ENCODE data around the gene MAP3K6.
"Not testable (repeated sequence)": the region's sequence is repeated elsewhere in the genome, so short reads cannot be mapped to it uniquely, and the experiment has no call there.

MAP3K6 gene

DNA sequence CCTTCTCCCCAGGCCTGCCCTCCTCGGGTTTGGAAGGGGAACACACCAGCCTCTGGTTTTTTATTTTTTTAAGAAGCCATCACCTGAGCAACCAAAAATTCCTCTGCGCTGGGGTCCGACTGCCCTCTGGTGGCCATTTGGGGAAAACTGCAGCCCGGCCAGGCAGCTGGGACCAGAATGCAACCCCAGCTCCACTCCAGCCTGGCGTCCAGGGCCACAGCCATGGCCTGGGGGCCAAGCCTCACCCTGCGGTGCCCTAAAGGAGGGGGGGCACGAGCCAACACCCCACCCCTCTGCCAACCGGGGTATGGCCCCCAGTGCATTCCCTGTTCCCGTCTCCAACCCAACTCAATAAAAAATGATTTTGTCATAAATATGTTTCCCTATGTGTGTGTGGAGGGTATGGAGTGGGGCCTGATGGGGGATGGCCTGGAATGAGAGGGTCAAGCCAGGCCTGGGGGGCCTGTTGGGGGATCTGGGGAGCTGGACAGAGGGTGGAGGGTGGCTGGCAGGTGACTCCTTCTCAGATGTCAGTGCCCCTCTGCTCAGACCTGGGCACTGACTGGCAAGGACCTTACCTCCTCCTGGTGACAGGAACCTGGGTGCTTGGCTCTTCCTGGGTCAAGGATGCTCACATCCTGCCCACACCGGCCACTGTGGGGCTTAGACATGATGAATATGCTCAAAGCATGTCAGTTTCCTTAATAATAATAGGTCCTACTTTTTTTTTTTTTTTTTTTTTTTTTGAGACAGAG lies 28.9 kb upstream of the MAP3K6 start:
- peak; percentile 86 for DNase-seq

DNA sequence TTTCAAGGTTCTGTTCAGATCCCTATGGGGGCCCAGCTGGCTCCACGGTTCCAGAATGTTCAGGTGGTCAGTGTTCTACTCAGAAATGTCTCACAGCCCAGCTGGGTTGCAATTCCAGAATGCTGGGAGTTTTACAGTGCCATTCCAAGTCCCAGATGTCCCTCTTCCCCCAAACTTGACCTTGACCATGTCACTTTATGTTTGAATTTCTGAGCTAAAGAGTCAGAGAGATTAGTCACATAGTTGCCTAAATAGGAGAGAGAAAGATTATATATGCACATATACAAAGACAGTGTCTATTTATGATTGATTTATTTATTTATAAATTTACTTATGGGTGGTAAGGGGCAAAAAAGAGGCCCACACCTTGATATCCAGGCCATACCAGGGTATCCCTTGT lies 28.2 kb upstream of the MAP3K6 start:
- no peak for DNase-seq

DNA sequence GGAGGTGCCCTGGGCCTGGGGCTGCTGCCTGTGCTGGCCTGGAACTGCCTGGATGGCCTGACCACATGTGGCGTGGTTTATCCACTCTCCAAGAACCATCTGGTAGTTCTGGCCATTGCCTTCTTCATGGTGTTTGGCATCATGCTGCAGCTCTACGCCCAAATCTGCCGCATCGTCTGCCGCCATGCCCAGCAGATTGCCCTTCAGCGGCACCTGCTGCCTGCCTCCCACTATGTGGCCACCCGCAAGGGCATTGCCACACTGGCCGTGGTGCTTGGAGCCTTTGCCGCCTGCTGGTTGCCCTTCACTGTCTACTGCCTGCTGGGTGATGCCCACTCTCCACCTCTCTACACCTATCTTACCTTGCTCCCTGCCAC lies 27.5 kb upstream of the MAP3K6 start:
- no peak for DNase-seq

DNA sequence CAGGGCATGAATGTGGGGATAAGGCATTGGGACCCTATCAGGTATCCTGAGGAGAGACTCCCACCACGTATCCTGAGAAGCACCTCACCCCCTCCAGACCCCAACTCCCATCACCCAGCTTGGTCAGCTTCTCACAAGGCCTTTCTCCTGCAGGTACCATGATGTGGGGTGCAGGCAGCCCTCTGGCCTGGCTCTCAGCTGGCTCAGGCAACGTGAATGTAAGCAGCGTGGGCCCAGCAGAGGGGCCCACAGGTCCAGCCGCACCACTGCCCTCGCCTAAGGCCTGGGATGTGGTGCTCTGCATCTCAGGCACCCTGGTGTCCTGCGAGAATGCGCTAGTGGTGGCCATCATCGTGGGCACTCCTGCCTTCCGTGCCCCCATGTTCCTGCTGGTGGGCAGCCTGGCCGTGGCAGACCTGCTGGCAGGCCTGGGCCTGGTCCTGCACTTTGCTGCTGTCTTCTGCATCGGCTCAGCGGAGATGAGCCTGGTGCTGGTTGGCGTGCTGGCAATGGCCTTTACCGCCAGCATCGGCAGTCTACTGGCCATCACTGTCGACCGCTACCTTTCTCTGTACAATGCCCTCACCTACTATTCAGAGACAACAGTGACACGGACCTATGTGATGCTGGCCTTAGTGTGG lies 27.0 kb upstream of the MAP3K6 start:
- DNase-seq = no peak

DNA sequence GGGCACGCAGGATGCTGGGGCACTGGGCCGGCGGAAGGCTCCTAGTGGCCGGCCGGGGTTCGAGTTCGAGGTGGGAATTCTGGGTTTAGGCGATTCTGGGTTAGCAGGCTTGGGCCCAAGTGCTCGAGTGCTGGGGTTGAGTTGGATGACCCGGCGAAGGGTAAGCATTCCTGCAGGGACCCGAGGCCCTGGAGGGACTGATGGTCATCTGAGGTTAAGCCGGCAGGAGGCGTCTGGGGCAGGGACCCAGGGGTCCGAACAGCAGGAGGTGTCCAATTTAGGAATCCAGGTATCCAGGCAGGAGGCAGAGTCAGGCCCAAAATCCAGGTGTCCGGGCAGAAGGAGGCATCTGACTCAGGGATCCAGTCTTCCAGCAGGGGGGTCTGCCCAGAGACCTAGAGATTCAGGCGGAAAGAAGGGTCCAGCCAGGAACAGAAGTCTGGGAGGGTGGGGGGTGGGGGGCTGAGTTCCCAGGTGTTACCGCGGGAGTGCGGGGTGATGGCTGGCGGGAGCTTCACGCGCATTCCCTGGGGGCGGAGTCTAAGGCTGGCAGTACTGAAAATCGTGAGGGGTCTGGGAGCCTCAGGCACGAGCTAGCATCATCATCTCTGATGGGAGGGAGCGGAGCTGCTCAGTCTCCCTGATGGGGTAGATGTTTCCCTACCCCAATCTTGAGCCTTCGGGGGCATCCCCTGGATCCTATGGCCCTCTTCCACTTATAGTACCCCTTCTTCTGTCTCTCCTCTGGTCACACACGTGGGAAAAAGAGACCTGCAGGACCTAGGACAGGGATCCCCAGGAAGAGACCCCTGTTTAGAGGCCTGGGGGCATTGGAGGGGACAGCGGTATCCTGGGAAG lies 26.2 kb upstream of the MAP3K6 start:
- DNase-seq = no peak

DNA sequence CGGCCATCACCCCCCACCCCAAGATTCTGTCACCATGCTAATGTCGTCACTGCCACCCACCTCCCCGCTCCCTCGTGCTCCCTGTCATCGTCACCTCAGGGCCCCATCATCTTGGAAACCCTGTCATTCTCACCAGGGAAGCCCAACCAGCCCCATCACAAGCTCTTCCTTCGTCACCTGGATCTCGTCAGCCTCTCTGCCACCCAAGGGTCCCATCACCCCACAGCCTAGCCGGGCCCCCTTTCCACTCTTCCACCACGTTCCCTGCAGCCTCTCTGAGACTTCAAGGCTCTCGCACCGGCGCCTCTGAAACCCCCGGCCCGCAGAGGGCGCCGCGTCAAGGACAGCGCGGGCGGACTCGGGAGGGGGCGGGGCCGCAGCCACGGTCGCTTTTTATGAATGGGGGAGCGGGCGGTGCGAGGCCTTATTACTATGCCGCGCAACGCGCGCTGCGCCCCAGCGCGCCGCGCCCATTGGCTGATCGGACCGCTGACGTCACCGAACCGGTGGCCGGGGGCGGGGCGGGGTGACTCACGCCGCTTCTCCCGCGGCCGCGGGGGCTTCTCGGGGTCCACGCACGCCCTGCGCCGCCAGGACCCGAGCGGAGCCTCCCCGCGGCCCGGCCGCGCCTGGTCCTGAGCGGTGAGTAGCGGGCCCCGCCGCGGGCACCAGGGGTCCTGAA lies 25.5 kb upstream of the MAP3K6 start, which contains the start of gene GPR3:
Gene GPR3, plus strand, starts transcription at position 527 of the 682 bp plus-strand sequence. CDS start 1,177 bp downstream, outside the sequence.
- DNase-seq = peak; percentile 97

DNA sequence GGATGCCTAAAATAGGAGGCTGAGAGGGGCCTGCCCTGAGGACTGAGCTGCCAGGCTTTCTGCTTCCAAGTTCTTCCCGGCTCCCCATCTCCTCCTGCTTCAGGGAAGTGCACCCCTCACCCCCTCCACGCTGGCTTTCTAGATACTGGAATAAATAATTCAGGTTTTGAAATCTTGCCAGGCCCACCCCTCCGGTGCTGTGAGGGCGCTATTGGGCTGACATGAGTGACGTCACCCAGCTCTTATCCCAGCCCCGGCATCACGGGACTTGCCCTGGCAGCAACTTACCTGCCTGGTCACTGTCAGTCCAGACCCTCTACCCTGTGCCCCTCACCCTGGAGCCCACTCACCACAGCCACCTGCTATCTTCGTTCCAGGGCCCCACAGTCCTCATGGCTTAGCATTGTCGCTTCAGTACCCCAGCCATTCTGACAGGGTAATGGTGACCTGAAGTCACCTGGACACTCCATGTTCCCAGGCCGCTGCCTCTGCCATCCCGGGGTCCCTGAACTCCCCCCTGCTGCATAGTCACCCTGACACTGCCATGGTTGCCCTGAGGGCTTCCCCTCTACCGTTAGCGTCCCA lies 24.8 kb upstream of the MAP3K6 start:
- peak; percentile 79 for DNase-seq

DNA sequence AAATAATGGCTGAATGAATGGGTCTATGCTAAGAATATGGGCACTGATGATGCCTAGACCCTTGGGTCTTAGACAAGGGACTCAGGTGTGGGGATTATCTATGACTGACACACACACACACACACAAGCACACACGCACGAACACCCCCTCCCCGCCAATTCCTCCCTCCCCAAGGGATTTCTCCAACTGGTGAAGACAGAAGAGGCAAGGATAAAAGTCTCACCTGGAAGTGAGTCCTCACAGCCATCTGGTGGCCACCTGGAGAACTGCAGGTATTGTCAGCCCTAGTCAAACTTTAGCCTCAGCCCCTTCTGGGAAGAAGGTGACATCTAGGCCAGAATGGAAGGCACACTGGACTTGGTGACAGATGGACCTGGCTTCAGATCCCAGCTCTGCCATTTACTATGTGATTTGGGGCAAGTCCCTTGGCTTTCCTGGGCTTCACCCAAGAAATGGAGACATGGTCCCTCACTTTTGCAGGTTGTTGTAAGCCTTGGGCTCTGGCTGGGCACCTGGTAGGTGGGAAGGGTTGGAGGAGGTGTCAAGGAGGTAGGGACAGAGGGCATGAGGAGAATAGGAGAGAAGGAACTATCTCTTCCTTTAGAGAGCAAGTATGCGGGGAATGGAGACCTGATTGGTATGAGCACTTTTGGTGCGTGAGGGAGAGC lies 21.7 kb upstream of the MAP3K6 start:
- peak; percentile 74 for DNase-seq

DNA sequence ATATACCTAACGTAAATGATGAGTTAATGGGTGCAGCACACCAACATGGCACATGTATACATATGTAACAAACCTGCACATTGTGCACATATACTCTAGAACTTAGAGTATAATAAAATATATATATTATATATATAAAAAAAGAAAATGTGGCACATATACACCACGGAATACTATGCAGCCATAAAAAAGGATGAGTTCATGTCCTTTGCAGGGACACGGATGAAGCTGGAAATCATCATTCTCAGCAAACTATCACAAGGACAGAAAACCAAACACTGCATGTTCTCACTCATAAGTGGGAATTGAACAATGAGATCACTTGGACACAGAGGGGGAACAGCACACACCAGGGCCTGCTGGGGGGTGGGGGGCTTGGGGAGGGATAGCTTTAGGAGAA lies 18.0 kb upstream of the MAP3K6 start:
- DNase-seq = not testable (repeated sequence)

DNA sequence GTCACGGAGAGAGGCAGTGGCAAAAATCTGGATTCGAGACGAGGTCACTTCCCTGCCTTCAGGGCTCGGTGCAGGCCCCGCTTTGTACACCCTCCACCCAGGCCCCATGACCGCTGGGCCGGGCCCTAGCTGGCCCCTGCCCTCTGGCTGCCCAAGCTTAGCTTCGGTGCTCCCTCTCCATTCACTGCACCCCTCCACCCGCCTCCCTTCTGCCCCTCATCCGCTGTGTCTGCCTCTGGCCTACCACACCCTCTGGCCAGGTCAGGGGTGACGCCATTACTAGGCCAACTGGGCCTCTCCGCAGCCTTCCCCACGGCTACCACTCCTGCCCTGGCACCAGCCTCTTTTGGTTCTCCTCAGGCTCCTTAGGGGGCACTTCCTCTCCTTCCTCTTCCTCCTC lies 16.9 kb upstream of the MAP3K6 start:
- DNase-seq = no peak

DNA sequence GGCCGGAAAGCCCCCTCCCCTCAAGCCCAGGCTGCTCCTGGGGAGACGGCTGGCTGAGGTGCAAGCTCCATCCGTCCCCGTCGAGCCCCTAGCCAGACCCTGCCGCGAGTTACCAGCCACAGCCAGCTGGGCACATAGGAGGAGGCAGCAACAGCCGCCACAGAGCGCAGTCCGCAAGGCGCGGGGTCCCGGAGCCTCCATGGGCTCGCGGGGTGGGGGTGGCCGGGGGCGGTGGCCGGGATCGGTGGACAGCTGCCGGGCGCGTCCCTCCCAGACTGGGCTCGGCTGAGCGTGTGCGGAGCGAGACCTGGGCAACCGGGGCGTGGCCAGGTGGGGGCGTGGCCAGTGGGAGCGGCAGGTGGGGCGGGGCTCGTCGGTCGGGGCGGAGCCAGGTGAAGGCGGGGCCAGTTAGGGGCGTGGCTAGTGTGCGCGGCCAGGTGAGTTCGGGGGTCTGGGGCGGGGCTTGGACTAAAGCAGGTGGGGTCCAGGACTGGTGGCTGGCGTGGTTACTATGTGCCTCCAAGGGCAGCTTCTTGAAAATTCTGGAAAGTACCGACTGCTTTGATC lies 16.4 kb upstream of the MAP3K6 start, which contains the start of gene CD164L2:
Gene CD164L2, minus strand, starts transcription at position 295 of the 567 bp plus-strand sequence. Its CDS starts 94 bp downstream, at position 201.
- DNase-seq = peak; percentile 37

DNA sequence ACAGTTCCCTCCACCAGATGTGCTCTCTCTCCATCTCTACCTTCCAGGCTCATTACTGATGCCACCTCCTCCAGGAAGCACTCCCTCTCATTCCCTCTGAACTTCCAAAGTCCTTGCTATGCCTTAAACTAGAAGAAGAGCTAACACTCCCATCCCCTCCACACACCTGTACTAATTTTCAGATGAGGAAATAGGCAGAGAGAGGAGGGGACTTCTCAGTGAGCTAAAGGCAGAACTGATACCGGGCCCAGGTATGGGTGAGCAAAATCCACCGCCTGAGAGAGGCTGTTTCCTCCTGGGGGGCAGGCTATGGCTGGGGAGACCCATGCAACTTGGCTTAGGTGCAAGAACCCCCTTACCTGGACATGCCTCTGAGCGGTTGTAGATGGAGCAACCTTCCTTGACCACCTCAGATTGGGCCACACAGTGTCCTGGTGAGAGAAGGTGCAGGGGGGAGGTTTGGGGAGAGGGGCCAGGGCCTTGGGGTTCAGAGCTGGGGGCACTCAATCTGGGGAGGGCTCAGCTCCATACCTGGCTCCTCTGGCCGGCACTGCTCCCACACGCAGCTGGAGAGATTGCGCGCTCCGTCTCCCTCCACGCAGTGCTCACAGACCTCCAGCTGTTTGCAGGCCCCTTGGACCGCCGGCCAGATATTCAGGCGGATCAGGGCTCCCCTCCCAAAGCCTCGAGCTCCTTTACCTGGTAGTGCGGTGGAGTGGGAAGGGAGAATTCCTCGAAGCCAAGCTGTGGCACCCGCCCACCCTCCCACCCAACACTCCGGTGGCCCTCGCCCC lies 15.4 kb upstream of the MAP3K6 start:
- DNase-seq = no peak

DNA sequence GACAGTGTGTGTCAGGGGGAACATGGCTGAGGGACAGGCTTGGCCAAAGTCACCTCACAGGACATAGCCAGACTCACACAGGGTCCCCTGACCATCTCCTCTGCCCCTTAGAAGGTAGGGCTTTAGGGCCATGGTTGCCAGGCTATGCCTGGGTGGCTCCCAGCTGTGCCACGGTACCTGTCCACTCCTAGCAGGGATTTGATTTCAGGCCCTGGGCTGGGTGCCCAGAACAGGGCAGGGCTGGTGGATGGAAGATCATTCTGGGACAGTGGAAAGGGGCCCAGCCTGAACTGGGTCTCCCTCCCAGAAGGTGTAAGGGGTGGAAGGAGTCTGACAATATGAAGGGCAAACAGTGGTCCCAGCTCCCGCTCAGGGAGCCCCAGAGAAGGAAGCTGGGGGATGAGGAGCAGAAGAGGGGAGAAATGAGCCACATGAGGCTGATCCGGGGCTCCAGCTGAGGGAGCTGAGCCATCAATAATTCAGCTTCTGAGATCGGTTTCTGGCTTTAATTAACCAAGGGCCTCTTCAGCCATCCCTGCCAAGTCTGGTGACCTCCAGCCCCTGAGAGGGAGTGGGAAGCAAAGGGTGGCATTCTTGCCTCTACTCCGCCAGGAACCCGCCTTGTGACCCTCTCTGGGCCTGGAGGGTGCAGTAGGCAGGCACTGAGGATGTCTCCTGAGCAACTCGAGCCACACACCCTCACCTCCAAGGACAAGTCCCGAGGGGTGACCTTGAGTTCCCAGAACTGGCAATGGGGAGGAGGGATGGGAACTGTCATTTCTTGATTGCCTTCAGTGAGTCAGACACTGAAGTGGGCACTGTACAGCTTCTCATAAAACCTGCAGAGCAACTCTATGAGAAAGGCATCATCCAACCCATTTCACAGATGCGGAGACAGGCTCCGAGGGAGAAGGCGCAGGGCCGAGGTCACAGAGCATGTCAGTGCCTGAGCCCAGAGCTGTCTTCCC lies 14.3 kb upstream of the MAP3K6 start:
- no peak for DNase-seq

DNA sequence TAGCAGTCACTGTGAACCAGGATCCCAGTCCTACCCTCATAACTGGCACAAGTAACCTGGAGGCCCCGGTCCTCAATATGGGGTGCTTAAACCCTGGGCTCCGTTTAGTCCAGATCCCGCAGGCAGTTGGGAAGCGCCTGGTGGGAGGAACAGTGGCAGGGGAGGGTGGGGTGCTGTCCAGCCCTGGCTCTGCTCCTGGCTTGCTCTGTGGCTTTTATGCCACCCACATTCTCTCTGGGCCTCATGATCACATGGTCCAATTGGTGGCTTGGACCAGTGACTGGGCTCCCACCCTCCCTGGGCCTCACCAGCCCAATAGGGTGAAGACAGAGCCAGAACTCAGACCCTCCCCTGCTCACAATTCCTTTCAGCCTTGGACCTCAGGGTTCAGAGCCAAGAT lies 13.5 kb upstream of the MAP3K6 start:
- DNase-seq = no peak

DNA sequence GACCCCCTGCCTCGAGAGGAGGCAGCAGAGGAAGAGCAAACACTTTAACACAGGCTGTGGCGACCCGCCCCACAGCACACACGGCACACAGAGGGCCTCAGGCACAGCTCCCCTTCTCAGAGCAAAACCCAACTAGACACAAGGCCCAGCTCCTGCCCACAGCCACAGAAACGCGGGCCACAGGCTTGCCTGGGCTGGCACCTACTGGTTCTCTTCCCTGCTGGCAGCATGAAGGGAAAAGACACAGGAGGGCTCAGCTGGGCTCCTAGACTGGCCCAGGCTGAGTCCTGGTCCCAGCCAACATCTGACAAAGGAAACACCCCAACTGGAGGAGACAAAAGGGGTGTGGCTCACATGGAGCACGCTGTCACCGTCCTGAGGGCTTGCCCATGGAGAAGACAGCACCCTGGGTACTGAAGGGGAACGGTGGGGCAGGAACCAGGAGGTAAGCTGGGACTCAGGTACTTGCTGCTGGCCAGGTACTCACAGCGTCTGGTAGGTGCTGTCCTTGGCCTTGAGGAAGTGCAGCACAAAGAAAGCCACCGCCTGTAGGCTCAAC lies 12.9 kb upstream of the MAP3K6 start:
- DNase-seq = no peak

DNA sequence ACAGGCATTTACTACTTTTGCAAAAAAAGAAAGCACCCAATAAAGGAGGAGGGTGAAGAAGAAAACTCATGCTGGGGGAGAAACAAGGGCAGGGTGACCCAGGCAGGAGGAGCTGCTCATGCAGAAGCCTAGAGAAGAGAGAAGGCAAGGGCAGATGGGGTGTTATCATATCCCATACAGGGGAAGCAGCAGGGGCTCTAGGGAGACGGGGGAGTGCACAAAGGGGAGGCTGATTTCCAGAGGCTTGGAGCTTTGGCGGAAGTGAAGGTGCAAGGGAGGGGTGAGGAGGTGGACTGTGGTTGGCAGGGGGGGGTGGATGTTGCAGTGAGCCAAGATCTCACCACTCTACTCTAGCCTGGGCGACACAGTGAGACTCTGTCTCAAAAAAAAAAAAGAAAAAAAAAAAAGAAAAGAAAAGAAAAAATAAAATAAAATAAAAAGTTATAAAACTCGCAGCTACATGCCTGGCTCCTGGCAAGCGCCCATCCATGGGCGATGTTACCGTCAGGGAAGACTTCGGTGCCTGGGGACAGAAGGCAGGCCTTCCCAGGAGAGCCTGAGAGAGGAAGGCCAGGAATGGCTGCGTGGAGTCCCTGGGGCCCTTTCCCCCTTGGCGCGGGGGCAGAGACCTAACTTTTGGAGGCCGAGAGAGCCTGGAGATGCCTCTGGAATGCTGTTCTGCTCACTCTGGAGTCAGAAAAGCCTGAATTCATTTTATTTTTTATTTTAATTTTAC lies 11.2 kb upstream of the MAP3K6 start:
- DNase-seq = no peak

DNA sequence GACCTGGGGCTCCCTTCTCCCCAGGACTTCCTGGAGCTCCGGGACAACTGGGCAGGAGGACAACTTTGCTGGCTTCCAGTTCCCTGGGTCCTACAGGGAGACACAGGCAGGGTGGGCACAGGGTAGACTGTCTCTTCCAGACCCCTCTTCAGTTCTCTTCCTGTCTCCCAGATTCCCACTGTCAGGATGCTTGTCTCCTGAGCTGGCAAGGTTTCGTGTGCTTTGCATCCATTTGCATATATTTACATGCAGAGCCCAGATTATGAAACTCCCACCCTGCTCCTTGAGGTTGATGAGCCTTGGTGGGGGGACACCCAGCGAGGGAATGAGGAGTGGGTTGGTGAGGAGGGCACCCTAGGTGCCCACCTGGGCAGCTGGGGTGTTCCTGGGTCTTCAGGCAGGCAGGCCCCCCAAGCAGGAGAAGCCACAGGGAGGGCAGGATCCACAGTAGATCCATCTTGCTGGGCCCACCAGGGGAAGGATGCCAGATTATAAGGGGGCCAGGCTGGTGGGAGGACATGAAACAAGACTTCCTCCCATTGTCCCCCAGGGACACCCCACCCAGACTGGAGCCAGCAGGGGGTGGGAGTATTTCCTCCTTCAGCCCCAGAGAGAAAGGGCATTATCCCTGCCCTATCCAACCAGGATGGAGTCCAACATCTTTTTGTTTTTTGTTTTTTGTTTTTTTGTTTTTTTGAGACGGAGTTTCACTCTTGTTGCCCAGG lies 7.8 kb upstream of the MAP3K6 start, which contains the start of gene FCN3:
Gene FCN3, minus strand, starts transcription at position 463 of the 725 bp plus-strand sequence. Its CDS starts 6 bp downstream, at position 457.
- no peak for DNase-seq

Data from hematopoietic multipotent progenitor cell treated with erythropoietin and hydrocortisone succinate and interleukin-3 and kit ligand, for 6 days (in vitro differentiated cells).